ENCODE measurements around the gene FGF10. TPM values are rescaled to one million over a fixed set of nuclear protein-coding genes. Genes with fewer than 3 reads are reported as not detected.

Gene FGF10
- total and polyA plus RNA-seq, 2 of the 4 experiments (the other 2 are of a cell fraction): not detected

GRCh38 chr5:44412286-44412685, 23.1 kb upstream of the FGF10 start:
- H4K8ac ChIP-seq (ENCODE audit: low read depth in 2 of 2, low read length in 2 of 2): no peak overlapping the region
- H4K20me1 ChIP-seq (ENCODE audit: insufficient read depth, low read length): no peaks in the 10 kb centered on the region
- no peak overlapping the region for H2AK9ac ChIP-seq (replicated peaks; ENCODE audit: low read depth, low read length, poor library complexity)
- no peaks in the 10 kb centered on the region for H3K27me3 ChIP-seq (ENCODE audit: control insufficient read depth, insufficient read depth, low read length)
- no peak overlapping the region for H2BK15ac ChIP-seq (ENCODE audit: low read depth, low read length)
- no peak overlapping the region for H3K23ac ChIP-seq (ENCODE audit: low read depth, low read length)
- no peak overlapping the region for H3K14ac ChIP-seq (replicated peaks; ENCODE audit: low read depth, low read length)
- dilution Hi-C loops (cut with HindIII; ENCODE audit: low sequenced_read_pairs, unreplicated experiment): no loop called here
- H3K9me1 ChIP-seq (ENCODE audit: insufficient read depth, low read length): no peaks in the 10 kb centered on the region
- no peak overlapping the region for H2AFZ ChIP-seq (replicated peaks; ENCODE audit: low read length, poor library complexity)
- no peak for DNase-seq
- intact Hi-C loops (cut with micrococcal nuclease): no loop called here
- ChIA-PET CTCF (no interaction called here), POLR2A (ENCODE audit: unreplicated experiment) (no interaction called here)
- H4K91ac ChIP-seq (ENCODE audit: insufficient read depth, low read depth, low read length): no peak overlapping the region
- no peak overlapping the region for H3K4me3 ChIP-seq (ENCODE audit: insufficient read depth, low read depth, low read length)
- no peak overlapping the region for H3K4me2 ChIP-seq (ENCODE audit: low read depth, low read length)
- in situ Hi-C loops (cut with MboI; ENCODE audit: low sequenced_read_pairs): no loop called here
- no TSS peak for BruUV-seq (replicated peaks)
- no peaks in the 10 kb centered on the region for H3K4me1 ChIP-seq (ENCODE audit: control insufficient read depth, insufficient read depth, low read length)
- H3K9me3 ChIP-seq (ENCODE audit: control insufficient read depth, insufficient read depth, low read length): no peaks in the 10 kb centered on the region
- H3K4ac ChIP-seq (ENCODE audit: low read depth, low read length): no peak overlapping the region
- H2BK5ac ChIP-seq (ENCODE audit: low read depth, low read length, poor library complexity, severe bottlenecking): no peak overlapping the region
- H3K56ac ChIP-seq (ENCODE audit: extremely low read depth, insufficient read depth, low read length): no peak overlapping the region
- WGBS, 2 experiments (ENCODE audit: extremely low coverage in 2 of 2, insufficient read length in 1 of 2): no CpG with 5 or more reads among the region's 3 CpGs
- H3K9ac ChIP-seq (ENCODE audit: low read depth, low read length): no peak overlapping the region
- H3K36me3 ChIP-seq (ENCODE audit: control insufficient read depth, insufficient read depth, low read length): no peaks in the 10 kb centered on the region
- no peak overlapping the region for H4K5ac ChIP-seq (ENCODE audit: low read depth, low read length)
- no peaks in the 10 kb centered on the region for H3K79me1 ChIP-seq (ENCODE audit: low read depth in 1 of 2, low read length in 2 of 2)
- H3K18ac ChIP-seq (ENCODE audit: low read depth, low read length): no peak overlapping the region
- no peak overlapping the region for H2BK20ac ChIP-seq (ENCODE audit: low read depth, low read length)
- H2BK120ac ChIP-seq (ENCODE audit: low read depth, low read length): no peak overlapping the region
- TF ChIP-seq RFX5 (IDR thresholded peaks at IDR 0.05; ENCODE audit: low read depth, low read length) (no peak), RCOR1 (IDR thresholded peaks at IDR 0.05; ENCODE audit: insufficient replicate concordance, low read length) (no peak), BHLHE40 (IDR thresholded peaks at IDR 0.05; ENCODE audit: low read depth, low read length) (no peak), CHD1 (IDR thresholded peaks at IDR 0.05; ENCODE audit: low read depth, low read length) (no peak), MAFK (IDR thresholded peaks at IDR 0.05; ENCODE audit: low read depth, low read length) (no peak), NFE2L2 (IDR thresholded peaks at IDR 0.05; ENCODE audit: low read depth, low read length) (no peak), MXI1 (IDR thresholded peaks at IDR 0.05; ENCODE audit: borderline replicate concordance, low read depth, low read length) (no peak), POLR2A (IDR thresholded peaks at IDR 0.05; ENCODE audit: low read depth, low read length) (no peak), CEBPB (IDR thresholded peaks at IDR 0.05; ENCODE audit: low read depth, low read length) (no peak), FOS (IDR thresholded peaks at IDR 0.05; ENCODE audit: low read depth, low read length) (no peak), RAD21 (IDR thresholded peaks at IDR 0.05; ENCODE audit: low read length) (no peak)
- TF ChIP-seq, protein P1, sequence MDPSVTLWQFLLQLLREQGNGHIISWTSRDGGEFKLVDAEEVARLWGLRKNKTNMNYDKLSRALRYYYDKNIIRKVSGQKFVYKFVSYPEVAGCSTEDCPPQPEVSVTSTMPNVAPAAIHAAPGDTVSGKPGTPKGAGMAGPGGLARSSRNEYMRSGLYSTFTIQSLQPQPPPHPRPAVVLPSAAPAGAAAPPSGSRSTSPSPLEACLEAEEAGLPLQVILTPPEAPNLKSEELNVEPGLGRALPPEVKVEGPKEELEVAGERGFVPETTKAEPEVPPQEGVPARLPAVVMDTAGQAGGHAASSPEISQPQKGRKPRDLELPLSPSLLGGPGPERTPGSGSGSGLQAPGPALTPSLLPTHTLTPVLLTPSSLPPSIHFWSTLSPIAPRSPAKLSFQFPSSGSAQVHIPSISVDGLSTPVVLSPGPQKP (IDR thresholded peaks at IDR 0.05; ENCODE audit: borderline replicate concordance, low read depth, low read length): no peak
- TF ChIP-seq, protein P2, sequence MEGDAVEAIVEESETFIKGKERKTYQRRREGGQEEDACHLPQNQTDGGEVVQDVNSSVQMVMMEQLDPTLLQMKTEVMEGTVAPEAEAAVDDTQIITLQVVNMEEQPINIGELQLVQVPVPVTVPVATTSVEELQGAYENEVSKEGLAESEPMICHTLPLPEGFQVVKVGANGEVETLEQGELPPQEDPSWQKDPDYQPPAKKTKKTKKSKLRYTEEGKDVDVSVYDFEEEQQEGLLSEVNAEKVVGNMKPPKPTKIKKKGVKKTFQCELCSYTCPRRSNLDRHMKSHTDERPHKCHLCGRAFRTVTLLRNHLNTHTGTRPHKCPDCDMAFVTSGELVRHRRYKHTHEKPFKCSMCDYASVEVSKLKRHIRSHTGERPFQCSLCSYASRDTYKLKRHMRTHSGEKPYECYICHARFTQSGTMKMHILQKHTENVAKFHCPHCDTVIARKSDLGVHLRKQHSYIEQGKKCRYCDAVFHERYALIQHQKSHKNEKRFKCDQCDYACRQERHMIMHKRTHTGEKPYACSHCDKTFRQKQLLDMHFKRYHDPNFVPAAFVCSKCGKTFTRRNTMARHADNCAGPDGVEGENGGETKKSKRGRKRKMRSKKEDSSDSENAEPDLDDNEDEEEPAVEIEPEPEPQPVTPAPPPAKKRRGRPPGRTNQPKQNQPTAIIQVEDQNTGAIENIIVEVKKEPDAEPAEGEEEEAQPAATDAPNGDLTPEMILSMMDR (conservative IDR thresholded peaks at IDR 0.05; ENCODE audit: low read depth, low read length): no peak
- TF ChIP-seq, protein P3, sequence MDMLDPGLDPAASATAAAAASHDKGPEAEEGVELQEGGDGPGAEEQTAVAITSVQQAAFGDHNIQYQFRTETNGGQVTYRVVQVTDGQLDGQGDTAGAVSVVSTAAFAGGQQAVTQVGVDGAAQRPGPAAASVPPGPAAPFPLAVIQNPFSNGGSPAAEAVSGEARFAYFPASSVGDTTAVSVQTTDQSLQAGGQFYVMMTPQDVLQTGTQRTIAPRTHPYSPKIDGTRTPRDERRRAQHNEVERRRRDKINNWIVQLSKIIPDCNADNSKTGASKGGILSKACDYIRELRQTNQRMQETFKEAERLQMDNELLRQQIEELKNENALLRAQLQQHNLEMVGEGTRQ (IDR thresholded peaks at IDR 0.05; ENCODE audit: low read depth, low read length): no peak
- ATAC-seq (ENCODE audit: low read depth): no peak
- no peak overlapping the region for H2AK5ac ChIP-seq (ENCODE audit: low read depth, low read length)
- H3K27ac ChIP-seq (ENCODE audit: insufficient read depth, low read length): no peak overlapping the region
